Endodermal cell (in vitro differentiated cells): ENCODE results near the gene MYO5B. TPM values are rescaled to one million over a fixed set of nuclear protein-coding genes. Genes with fewer than 3 reads are reported as not detected.

ENCODE experiments used
- DNase-seq: peaks from one replicate; pipeline ENCODE4 v3.0.0-alpha.2; 2017
- H3K27ac ChIP-seq: 2 replicates; pipeline ENCODE4 v1.5.1; 2013; ENCODE audit warnings: mild to moderate bottlenecking, low read depth, low read length, moderate library complexity
- H3K27me3 ChIP-seq: 2 replicates; pipeline ENCODE4 v1.6.1; 2013; ENCODE audit warnings: mild to moderate bottlenecking, low read length, moderate library complexity; ENCODE audit not compliant: insufficient read depth, control insufficient read depth, poor library complexity, severe bottlenecking
- H3K36me3 ChIP-seq: 2 replicates; pipeline ENCODE4 v1.7.0; 2013; ENCODE audit warnings: mild to moderate bottlenecking, low read length, moderate library complexity; ENCODE audit not compliant: control insufficient read depth, insufficient read depth
- H3K4me1 ChIP-seq: one replicate; pipeline ENCODE4 v1.7.0; 2013; ENCODE audit warnings: low read length; ENCODE audit not compliant: control insufficient read depth, insufficient read depth
- H3K4me3 ChIP-seq: 2 replicates; pipeline ENCODE4 v1.5.1; 2013; ENCODE audit warnings: mild to moderate bottlenecking, low read length, moderate library complexity
- H3K9ac ChIP-seq: 2 replicates; pipeline ENCODE4 v1.6.1; 2013; ENCODE audit warnings: mild to moderate bottlenecking, low read length, moderate library complexity; ENCODE audit not compliant: poor library complexity, severe bottlenecking; ENCODE audit errors: extremely low read depth
- H3K9me3 ChIP-seq: 2 replicates; pipeline ENCODE4 v1.6.1; 2013; ENCODE audit warnings: mild to moderate bottlenecking, low read length, moderate library complexity; ENCODE audit not compliant: control insufficient read depth
- H3K27ac Mint-ChIP-seq: 2 replicates; pipeline ENCODE4 v1.8.0; 2020; ENCODE audit warnings: mixed read lengths
- H3K27me3 Mint-ChIP-seq: 2 replicates; pipeline ENCODE4 v1.8.0; 2021; ENCODE audit warnings: mild to moderate bottlenecking, mixed read lengths; ENCODE audit not compliant: insufficient read depth
- H3K36me3 Mint-ChIP-seq: 2 replicates; pipeline ENCODE4 v1.8.0; 2020; ENCODE audit warnings: low read depth, mixed read lengths
- H3K4me1 Mint-ChIP-seq: 2 replicates; pipeline ENCODE4 v1.8.0; 2020; ENCODE audit warnings: mixed read lengths
- H3K4me3 Mint-ChIP-seq: 2 replicates; pipeline ENCODE4 v1.8.0; 2020; ENCODE audit warnings: mild to moderate bottlenecking, moderate library complexity, mixed read lengths
- H3K9me3 Mint-ChIP-seq: 2 replicates; pipeline ENCODE4 v1.8.0; 2020; ENCODE audit warnings: mild to moderate bottlenecking, mixed read lengths
- CTCF ChIP-seq: fragments of 200-600 bp; sonication (generic); conservative IDR thresholded peaks from 2 replicates; pipeline ENCODE4 v1.5.0; 2021; ENCODE audit warnings: antibody characterized with exemption, mild to moderate bottlenecking
- WGBS, 2 experiments: methylation state at CpG; one replicate each; pipeline versions ENCODE4 v1.1.5 to v1.1.7; 2013; ENCODE audit warnings: missing lambda C conversion rate in 2 of 2, mixed read lengths in 1 of 2; ENCODE audit not compliant: insufficient coverage in 1 of 2, insufficient read length in 1 of 2; 5-methylcytosine and 5-hydroxymethylcytosine counted together
- total RNA-seq, 2 donors: library from RNA; stranded (reverse); fragmentation: NEBNext Ultra II Directional in 1 of 2; extraction: Animal tissue kit (Norgen Biotek cat#: 25700) in 1 of 2; gene quantifications; 2 replicates in 1 of 2; 3 replicates in 1 of 2; pipeline ENCODE4 v1.2.1, GENCODE V29; 2021

The MYO5B gene
- total RNA-seq, 2 donors from 2014 or later, result 12.2 to 16.8 TPM

DNA sequence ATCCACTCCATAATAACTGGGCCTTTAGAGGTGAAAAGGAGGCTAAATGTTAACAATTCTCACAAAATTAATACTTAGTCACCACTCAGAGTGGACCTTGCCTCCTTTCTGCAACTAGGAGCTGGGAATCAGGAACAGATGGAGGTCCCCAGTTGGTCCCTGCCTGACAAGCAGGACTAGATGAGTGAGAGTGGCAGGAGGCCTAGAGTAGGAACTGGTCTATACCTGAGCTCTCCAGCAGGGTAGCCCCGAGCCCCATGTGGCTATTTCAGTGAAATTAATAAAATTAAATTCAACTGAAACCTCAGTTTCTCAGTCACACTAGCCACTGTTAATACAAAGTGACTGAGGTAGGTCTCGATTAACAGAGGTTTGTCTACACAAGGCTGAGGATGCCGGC is 150.5 kb downstream of the MYO5B start:
- 76 to 86% methylated on average over 2 to 3 of the region's 3 CpGs for WGBS, 2 experiments
- peak; percentile 67 for TF ChIP-seq CTCF
- Histone ChIP-seq H3K4me3 (no peak overlapping the region), H3K9ac (no peak overlapping the region), H3K27ac (no peak overlapping the region), H3K9me3 (no peaks in the 10 kb centered on the region), H3K4me1 (no peaks in the 10 kb centered on the region), H3K36me3 (no peaks in the 10 kb centered on the region), H3K27me3 (peaks cover 4% of the 10 kb centered on the region)
- H3K36me3 Mint-ChIP-seq, result no peaks in the 10 kb centered on the region
- H3K9me3 Mint-ChIP-seq, result no peaks in the 10 kb centered on the region
- peak; percentile 65 for DNase-seq
- no peak overlapping the region for H3K4me3 Mint-ChIP-seq
- peaks cover under 1% of the 10 kb centered on the region for H3K27me3 Mint-ChIP-seq
- H3K27ac Mint-ChIP-seq, result no peak overlapping the region
- H3K4me1 Mint-ChIP-seq, result no peaks in the 10 kb centered on the region

- H3K27me3 ChIP-seq, result no peaks in the 10 kb centered on the region
- H3K36me3 ChIP-seq, result no peaks in the 10 kb centered on the region
- no peaks in the 10 kb centered on the region for H3K9me3 Mint-ChIP-seq
- H3K27ac ChIP-seq, result no peak overlapping the region
- H3K27me3 Mint-ChIP-seq, result peaks cover 2% of the 10 kb centered on the region
- H3K4me3 ChIP-seq, result no peak overlapping the region
- no peaks in the 10 kb centered on the region for H3K4me1 ChIP-seq
- no peak for TF ChIP-seq CTCF
- H3K9me3 ChIP-seq, result no peaks in the 10 kb centered on the region
- no peak for DNase-seq
- no peak overlapping the region for H3K27ac Mint-ChIP-seq
- no peak overlapping the region for H3K9ac ChIP-seq
- H3K4me3 Mint-ChIP-seq, result no peak overlapping the region
- H3K4me1 Mint-ChIP-seq, result peaks cover 4% of the 10 kb centered on the region
- H3K36me3 Mint-ChIP-seq, result peaks cover 2% of the 10 kb centered on the region
- 88 to 100% methylated on average over 3 to 5 of the region's 5 CpGs for WGBS, 2 experiments
Measured at GRCh38 chr18:50042611-50043010, 152.3 kb downstream of the MYO5B start.

- Histone ChIP-seq H3K27me3 (no peaks in the 10 kb centered on the region), H3K4me3 (no peak overlapping the region), H3K9me3 (no peaks in the 10 kb centered on the region), H3K27ac (no peak overlapping the region), H3K36me3 (no peaks in the 10 kb centered on the region), H3K4me1 (no peaks in the 10 kb centered on the region), H3K9ac (no peak overlapping the region)
- Mint-ChIP-seq H3K4me1 (peaks cover 4% of the 10 kb centered on the region), H3K27ac (no peak overlapping the region), H3K9me3 (no peaks in the 10 kb centered on the region), H3K36me3 (peaks cover 2% of the 10 kb centered on the region), H3K27me3 (peaks cover 2% of the 10 kb centered on the region), H3K4me3 (no peak overlapping the region)
- no peak for DNase-seq
- 95 to 96% methylated on average over 3 to 5 of the region's 5 CpGs for WGBS, 2 experiments
- TF ChIP-seq CTCF, result no peak
Measured at GRCh38 chr18:50039746-50040145, 155.2 kb downstream of the MYO5B start.
